Measurements from ENCODE around the gene ADCY2.

The ADCY2 gene

GRCh38 chr5:7395947-7396712, at the start of gene ADCY2:
Gene ADCY2, plus strand, starts transcription at chr5:7396138. Its CDS starts 159 bp downstream, at chr5:7396297.
- DNase-seq = no peak

- no peak for DNase-seq
These were observed 48.6 kb upstream of the ADCY2 start for GRCh38 chr5:7347377-7347776.

GRCh38 chr5:7348168-7348854, 47.6 kb upstream of the ADCY2 start:
- DNase-seq = no peak

GRCh38 chr5:7361593-7361992, 34.3 kb upstream of the ADCY2 start:
- no peak for DNase-seq

GRCh38 chr5:7363067-7363677, 32.8 kb upstream of the ADCY2 start:
- no peak for DNase-seq

GRCh38 chr5:7364226-7364875, 31.6 kb upstream of the ADCY2 start:
- no peak for DNase-seq

GRCh38 chr5:7367780-7368179, 28.2 kb upstream of the ADCY2 start:
- no peak for DNase-seq

- no peak for DNase-seq
These were observed 23.5 kb upstream of the ADCY2 start for GRCh38 chr5:7372399-7372798.

GRCh38 chr5:7374186-7374585, 21.8 kb upstream of the ADCY2 start:
- no peak for DNase-seq

GRCh38 chr5:7375457-7375856, 20.5 kb upstream of the ADCY2 start:
- no peak for DNase-seq

- no peak for DNase-seq
These were observed 19.1 kb upstream of the ADCY2 start for GRCh38 chr5:7376871-7377270.

- DNase-seq = no peak
These were observed 18.2 kb upstream of the ADCY2 start for GRCh38 chr5:7377761-7378160.

- no peak for DNase-seq
These were observed 13.3 kb upstream of the ADCY2 start for GRCh38 chr5:7382588-7382987.

GRCh38 chr5:7385681-7386080, 10.3 kb upstream of the ADCY2 start:
- no peak for DNase-seq

GRCh38 chr5:7388553-7388952, 7.4 kb upstream of the ADCY2 start:
- DNase-seq = no peak

- DNase-seq = no peak
These were observed 4.7 kb upstream of the ADCY2 start for GRCh38 chr5:7391215-7391614.

- no peak for DNase-seq
These were observed 3.9 kb upstream of the ADCY2 start for GRCh38 chr5:7391814-7392692.

- no peak for DNase-seq
These were observed 3.3 kb upstream of the ADCY2 start for GRCh38 chr5:7392693-7393024.

- no peak for DNase-seq
These were observed 1.8 kb upstream of the ADCY2 start for GRCh38 chr5:7393921-7394799.

GRCh38 chr5:7394889-7395431, 978 bp upstream of the ADCY2 start:
- no peak for DNase-seq

GRCh38 chr5:7395432-7395946, 449 bp upstream of the ADCY2 start:
- no peak for DNase-seq

All from stimulated activated CD4-positive, alpha-beta T cell treated with anti-CD3 and anti-CD28 coated beads, Interleukin-4, amount 100 ng/mL, for 24 hours (primary cell).